ENCODE data around the gene UGGT2.
"Not testable (repeated sequence)": the region's sequence is repeated elsewhere in the genome, so short reads cannot be mapped to it uniquely, and the experiment has no call there.

Gene UGGT2

GRCh38 chr13:96046449-96047126, 6.6 kb downstream of the UGGT2 start:
- not testable (repeated sequence) for DNase-seq (ENCODE audit: low read depth)

DNA sequence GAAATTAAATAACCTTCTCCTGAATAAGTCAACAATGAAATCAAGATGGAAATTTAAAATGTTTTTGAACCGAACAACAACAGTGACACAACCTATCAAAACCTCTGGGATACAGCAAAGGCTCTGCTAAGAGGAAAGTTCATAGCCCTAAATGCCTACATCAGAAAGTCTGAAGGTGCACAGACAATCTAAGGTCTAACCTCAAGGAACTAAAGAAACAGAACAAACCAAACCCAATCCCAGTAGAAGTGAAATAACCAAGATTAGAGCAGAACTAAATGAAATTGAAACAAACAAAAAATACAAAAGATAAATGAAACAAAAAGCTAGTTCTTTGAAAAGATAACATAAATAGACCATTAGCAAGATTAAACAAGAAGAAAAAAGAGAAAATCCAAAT, 9.0 kb downstream of the UGGT2 start:
- no peak for DNase-seq (ENCODE audit: low read depth)

DNA sequence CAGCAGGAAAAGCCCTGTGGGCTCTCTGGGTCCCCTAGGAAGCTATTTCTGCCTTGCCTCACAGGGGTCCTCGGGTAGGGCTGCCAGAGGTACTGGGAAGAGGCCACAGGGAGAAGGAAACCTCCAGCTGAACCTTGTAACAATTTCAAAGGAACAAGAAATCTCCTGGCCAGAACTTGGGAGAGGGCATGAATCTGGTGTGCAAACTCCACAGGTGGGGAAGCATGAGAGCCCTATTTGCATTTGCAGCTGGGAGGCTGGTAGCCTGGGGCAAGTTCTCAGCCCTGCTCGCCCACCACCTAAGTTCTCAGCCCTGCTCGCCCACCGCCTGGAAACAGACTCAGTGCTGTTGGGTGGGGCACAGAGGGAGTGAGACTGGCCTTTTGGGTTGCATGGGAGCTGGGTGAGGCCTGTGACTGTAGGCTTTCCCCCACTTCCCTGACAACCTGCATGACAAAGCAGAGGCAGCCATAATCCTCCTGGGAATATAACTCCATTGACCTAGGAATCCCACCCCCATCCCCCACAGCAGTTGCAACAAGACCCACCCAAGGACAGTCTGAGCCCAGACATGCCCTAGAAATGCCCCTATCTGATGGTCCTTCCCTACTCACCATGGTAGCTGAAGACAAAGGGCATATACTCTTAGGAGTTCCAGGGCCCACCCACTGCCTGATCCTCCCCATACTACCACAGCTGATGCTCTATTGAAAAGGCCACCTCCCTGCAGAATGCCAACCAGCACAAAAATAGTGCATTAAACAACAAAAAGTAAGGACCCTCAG, 11.7 kb downstream of the UGGT2 start:
- no peak for DNase-seq (ENCODE audit: low read depth)

DNA sequence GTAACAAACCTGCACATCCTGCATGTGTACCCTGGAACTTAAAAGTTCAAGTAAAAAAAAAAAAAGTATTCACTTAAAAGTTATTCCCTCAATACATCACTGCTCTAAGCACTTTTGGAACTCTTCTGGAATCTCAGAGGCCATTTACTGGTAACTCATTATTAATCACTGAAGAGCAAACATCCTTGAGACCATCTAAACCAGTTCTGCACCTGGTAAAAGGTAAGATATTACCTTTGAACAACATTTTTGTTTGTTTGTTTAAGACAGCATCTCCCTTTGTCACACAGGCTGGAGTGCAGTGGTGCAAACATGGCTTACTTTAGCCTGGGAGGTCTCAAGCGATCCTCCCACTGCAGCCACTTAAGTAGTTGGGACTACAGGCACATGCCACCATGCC, 16.7 kb downstream of the UGGT2 start:
- DNase-seq (ENCODE audit: low read depth), result no peak

DNA sequence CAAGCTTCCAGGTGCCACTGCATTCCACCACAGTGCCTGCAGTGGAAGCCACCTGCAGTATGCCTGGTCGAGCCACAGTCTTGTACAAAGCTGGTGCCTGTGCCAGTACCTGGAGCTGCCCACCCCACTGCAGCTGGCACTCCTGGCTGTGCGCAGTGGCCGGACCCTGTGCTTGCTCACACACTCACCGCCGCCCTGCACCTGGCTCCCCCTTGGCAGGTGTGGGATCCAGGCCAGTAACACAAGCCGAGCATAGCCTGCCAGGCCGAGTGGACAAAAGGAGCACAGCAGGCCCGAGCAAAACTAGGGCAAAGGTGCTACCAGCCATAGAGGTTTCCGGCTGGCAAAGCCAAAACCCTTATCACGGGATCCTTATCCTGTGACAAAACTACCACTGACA, 18.5 kb downstream of the UGGT2 start:
- DNase-seq (ENCODE audit: low read depth), result no peak

DNA sequence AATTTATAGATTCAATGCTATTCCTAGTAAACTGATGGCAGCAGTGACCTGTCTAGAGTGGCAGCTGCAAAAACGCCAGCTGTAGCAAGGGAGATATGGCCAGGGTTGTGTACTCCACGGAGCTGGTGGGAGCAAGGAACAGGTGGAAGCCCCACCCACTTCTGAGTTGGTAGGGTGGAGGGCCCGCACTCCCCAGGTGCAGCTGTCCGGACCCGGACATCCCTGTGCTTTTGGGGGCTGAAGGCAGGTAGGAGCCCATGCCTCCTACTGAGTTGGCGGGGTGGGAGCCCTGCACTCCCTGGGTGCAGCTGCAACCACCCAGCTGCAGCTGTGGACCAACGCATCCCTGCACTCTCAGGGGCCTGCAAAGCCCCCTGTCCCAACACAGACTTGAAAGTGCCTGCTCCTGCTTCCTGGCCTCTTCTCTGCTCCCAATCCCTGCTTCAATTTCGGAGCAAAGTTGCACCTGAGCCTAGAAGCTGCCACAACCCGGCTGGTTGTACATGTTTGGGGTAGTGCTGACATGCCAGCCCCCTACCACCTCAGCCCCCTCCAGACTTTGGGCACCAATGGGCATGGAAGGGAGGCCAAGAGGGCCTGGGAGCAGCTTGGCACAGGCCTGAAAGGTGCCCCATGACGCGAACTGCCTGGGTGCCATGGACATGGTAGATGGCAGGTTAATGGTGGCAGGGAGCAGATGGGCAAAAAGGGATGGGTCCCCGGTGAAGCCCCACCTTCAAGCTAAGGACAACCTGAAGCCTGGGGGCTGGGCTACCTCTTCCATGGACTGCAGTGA, 19.8 kb downstream of the UGGT2 start:
- DNase-seq (ENCODE audit: low read depth), result no peak

DNA sequence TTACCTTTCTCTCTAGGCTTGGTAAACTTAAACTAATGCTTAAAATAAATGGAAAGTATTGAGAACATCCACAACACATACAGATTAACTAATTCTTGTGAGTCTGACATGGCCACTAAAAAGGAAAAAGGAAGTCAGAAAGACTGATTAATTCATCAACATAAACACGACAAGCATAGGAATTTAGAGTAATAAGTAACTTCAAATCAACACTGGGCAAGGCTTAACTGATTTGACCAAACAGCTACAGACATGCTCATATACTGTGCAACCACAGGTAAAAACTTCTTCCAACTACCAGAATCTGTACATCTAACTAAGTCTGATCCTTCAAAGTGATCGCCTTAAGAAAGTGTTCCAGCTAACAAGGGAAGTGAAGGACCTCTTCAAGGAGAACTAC, 20.5 kb downstream of the UGGT2 start:
- no peak for DNase-seq (ENCODE audit: low read depth)

GRCh38 chr13:96029002-96029401, 24.2 kb downstream of the UGGT2 start:
- DNase-seq (ENCODE audit: low read depth), result no peak

- no peak for DNase-seq (ENCODE audit: low read depth)
Measured at GRCh38 chr13:96027496-96027895, 25.7 kb downstream of the UGGT2 start.

DNA sequence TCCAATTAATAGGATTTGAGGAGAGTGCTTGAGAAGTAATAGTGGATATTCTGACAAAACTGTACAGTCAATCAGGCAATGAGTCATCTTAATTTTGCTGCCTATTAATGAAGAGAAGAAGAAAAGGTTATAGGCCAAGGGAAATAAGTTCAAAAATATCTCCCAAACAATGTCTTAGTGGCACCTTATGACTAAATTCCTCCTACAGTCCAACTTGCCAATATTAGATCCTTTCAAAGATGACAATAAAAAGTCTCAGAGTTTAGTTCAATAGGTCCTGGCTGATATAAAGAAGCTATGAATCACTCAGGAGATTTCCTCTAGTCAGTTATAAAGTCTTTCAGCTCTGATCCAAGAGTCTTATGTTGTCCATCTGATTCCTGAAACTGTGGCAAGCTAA, 27.9 kb downstream of the UGGT2 start:
- no peak for DNase-seq (ENCODE audit: low read depth)

DNA sequence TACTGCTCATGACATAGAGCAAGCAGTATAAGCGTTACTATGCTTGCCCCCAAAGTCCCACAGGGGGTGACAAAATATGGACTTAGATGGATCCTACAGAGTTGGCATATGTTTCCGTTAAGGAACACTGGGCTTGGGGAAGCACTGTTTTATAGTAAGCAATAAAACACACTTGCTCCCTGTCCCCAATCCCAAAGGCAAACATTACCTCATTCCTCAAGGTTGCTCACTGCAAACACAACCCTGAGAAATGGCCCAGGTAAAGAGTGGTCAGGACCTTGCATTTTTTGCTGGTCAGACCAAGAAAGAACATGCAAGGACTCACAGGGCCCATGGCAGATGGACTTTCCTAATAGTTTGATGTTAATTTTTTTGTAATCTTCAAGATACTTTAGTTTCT, 32.3 kb downstream of the UGGT2 start:
- no peak for DNase-seq (ENCODE audit: low read depth)

GRCh38 chr13:96020155-96020575, 33.0 kb downstream of the UGGT2 start:
- peak; percentile 71 for DNase-seq (ENCODE audit: low read depth)

DNA sequence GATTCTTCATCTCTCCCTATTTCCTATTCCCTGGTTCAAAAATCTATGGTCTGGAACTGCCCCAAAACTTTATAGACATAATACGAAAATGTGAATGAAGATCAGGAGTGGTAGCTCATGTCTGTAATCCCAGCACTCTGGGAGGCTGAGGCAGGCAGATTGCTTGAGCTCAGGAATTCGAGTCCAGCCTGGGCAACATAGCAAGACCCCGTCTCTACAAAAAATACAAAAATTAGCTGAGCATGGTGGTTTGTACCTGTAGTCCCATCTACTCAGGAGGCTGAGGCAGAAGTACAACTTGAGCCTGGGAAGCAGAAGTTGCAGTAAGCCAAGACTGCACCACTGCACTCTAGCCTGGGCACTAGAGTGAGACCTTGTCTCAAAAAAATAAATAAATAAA, 35.1 kb downstream of the UGGT2 start:
- DNase-seq (ENCODE audit: low read depth), result no peak

GRCh38 chr13:96011291-96011872, 41.8 kb downstream of the UGGT2 start:
- peak; percentile 60 for DNase-seq (ENCODE audit: low read depth)

DNA sequence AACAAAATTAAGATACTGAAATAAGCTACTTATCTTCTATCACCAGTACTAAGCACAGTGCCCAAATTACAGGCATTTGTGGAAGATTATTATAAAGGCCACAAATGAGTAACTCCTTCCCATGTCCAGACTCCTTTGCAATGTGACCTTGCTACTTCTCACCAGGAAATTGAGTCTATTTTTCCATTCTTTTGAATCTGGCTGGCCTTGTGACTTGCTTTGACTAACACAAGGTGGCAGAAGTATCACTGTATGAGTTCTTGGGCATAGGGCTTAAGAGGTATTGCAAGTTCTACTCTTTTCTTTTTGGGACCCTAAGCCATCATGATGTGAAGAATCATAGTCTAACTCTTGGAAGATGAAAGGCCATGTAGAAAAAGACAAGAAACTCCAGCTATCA, 49.9 kb downstream of the UGGT2 start:
- DNase-seq (ENCODE audit: low read depth), result peak; percentile 18

DNA sequence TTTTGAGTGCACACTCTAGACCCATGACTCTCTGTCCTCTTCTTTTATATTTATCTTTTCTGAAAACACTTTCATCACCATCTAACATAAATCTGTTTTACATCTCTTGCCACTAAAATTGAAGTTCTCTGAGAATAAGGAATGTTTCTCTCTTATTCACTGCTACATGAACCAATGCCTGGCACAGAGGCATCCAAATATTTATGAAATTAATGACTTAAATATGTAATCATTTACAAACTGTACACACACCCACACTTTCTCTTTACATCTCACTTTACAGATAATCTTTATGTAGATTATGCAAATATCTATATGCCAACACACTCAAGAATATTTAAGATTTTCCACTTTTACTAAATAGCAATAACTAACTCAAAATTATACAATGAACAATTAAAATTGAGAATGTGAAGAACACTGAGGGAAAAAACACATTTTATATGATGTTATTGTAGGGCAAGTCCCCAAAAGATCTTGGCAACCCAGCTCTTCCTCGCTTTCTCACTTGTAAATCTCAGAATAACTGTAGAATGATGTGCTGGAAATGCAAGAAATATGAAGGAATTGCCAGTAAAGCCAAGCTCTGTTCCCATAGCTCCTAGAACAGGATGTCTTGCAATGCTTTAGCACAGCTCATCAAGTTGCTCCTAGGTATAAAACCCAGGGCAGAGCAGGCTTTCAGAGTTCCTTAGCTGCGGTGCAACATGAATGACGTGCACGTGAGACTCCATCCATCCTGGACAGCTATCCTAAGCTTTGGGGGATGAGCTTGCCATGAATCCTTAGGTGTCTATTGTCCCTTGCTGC, 50.7 kb downstream of the UGGT2 start:
- no peak for DNase-seq (ENCODE audit: low read depth)

- no peak for DNase-seq (ENCODE audit: low read depth)
Measured at GRCh38 chr13:96000069-96000468, 53.1 kb downstream of the UGGT2 start.

- DNase-seq (ENCODE audit: low read depth), result no peak
Measured at GRCh38 chr13:95987841-95988240, 65.4 kb downstream of the UGGT2 start.

DNA sequence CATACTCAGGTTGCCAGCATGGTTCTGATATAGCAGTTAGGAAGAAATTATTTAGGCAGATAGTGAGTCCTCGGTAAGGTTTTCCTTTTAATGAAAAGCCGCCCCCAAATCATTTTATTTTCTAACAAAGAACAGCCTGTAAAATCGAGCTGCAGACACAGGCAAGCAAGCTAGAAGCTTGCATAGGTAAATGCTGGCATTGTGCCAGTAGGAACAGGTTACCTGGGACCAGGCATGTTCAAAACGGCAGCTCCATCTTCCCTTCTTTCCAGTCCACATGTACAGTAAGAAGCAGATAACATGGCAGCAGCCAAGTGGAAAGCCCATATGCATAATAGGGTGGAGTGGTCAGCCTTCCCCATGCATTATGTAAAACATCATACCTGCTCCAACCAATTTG, 71.1 kb downstream of the UGGT2 start:
- DNase-seq (ENCODE audit: low read depth), result no peak

DNA sequence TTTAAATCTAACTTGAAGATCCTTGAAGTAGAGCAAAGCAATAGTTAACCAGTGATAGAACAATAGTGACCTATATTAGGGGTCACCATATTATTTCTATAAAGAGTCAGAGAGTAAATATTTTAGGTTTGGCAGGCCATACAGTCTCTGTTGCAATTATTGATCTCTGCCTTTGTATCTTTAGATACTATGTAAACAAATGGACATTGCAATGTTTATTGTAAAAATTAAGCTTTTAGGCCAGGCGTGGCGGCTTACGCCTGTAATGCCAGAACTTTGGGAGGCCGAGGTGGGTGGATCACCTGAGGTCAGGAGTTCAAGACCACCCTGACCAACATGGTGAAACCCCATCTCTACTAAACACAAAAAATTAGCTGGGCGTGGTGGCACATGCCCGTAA, 80.5 kb downstream of the UGGT2 start:
- not testable (repeated sequence) for DNase-seq (ENCODE audit: low read depth)

GRCh38 chr13:95970878-95971277, 82.3 kb downstream of the UGGT2 start:
- DNase-seq (ENCODE audit: low read depth), result no peak

DNA sequence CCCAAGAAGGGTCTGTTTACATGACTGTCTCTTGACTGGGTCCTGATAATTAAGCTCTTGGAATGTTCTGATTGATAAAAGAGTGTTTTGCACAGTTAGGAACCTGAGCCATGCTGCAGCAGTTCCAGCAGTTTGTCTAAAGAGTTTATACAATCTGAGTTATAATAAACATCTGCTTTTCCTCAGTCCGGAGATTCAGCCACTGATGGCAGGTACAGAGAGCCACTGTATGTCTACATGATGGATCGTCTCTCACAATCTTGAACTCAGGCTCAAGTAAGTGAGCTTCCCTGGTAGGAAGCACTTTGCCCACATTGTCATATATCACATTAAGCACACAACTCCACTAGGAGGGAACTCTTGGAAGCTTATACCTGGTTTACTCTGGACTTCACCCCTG, 84.3 kb downstream of the UGGT2 start:
- no peak for DNase-seq (ENCODE audit: low read depth)
